ENCODE data around the gene PJVK. TPM values are rescaled to one million over a fixed set of nuclear protein-coding genes. Genes with fewer than 3 reads are reported as not detected.
A peak's percentile ranks its signal among the peaks of the same experiment; 100 is the strongest.

The PJVK gene
- polyA plus RNA-seq, 1 of the 3 experiments (the other 2 are of a cell fraction), result 5.3 TPM

DNA sequence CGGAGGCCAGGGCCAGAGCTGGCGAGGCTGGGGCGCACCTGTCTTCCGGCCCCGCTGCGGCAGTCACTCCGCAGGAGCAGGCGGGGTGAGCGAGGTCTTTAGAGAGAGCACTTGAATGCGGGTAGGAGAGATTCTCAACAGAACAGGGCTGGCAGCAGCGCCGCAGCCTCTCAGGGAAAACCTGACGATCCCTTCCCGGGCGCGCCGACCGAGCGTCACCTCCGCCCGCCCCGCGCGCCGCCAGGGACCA, 729 bp upstream of the PJVK start:
- H3K79me2 ChIP-seq (ENCODE audit: insufficient read depth), result peaks cover 48% of the 10 kb centered on the region
- H3K27me3 ChIP-seq (ENCODE audit: insufficient read depth), result no peaks in the 10 kb centered on the region
- ChIA-PET POLR2A (interaction anchor here (0.9 to 1.8 kb wide), 8 partner anchors 9 to 73 kb away, joined by 3 to 22 read pairs (median 8); no protein-coding TSS in a partner anchor), CTCF (interaction anchor here (1.0 to 4.0 kb wide), 2 partner anchors 29 to 36 kb away, joined by 3 to 22 read pairs; no protein-coding TSS in a partner anchor)
- H4K20me1 ChIP-seq (ENCODE audit: insufficient read depth), result peaks cover 21% of the 10 kb centered on the region
- no peaks in the 10 kb centered on the region for H3K9me3 ChIP-seq
- peaks cover 0 to 22% of the 10 kb centered on the region in 2 experiments; a peak in 2 of 4 replicates for H3K4me1 ChIP-seq (ENCODE audit: control insufficient read depth in 1 of 2, insufficient read depth in 2 of 2, low read depth in 1 of 2, low read length in 1 of 2)
- H3K36me3 ChIP-seq (replicated peaks in 1 of 2; ENCODE audit: control insufficient read depth in 1 of 2, insufficient read depth in 2 of 2, low read length in 1 of 2), result peaks cover 18 to 27% of the 10 kb centered on the region in 2 experiments
- H3F3A ChIP-seq (replicated peaks; ENCODE audit: insufficient read depth), result peaks cover 4% of the 10 kb centered on the region
- DNase-seq, result no peak
- H3K9ac ChIP-seq, result peak overlapping the region; percentile 96
- peak overlapping the region; percentile 97 to 100 for H3K4me3 ChIP-seq (ENCODE audit: low read depth in 2 of 2, low read length in 1 of 2)
- no peak for TF ChIP-seq REST (IDR thresholded peaks at IDR 0.05; ENCODE audit: low read depth, low read length)
- no peak for TF ChIP-seq GATA2 (CRISPR knock-in tag; IDR thresholded peaks at IDR 0.05)
- TF ChIP-seq POLR2AphosphoS5 (IDR thresholded peaks at IDR 0.05; ENCODE audit: low read depth, low read length), result no peak
- TF ChIP-seq NFIC (IDR thresholded peaks at IDR 0.05; ENCODE audit: borderline replicate concordance), result no peak
- no peak for TF ChIP-seq YY1 (IDR thresholded peaks at IDR 0.05; ENCODE audit: low read depth)
- no peak for TF ChIP-seq RXRA (IDR thresholded peaks at IDR 0.05; ENCODE audit: borderline replicate concordance, low read depth)
- no peak for TF ChIP-seq JUND (IDR thresholded peaks at IDR 0.05)
- no peak for TF ChIP-seq FOSL2 (IDR thresholded peaks at IDR 0.05; ENCODE audit: borderline replicate concordance, low read depth)
- no peak for TF ChIP-seq EP300 (IDR thresholded peaks at IDR 0.05; ENCODE audit: borderline replicate concordance in 1 of 2, low read depth in 1 of 2, low read length in 1 of 2)
- TF ChIP-seq, protein P1, sequence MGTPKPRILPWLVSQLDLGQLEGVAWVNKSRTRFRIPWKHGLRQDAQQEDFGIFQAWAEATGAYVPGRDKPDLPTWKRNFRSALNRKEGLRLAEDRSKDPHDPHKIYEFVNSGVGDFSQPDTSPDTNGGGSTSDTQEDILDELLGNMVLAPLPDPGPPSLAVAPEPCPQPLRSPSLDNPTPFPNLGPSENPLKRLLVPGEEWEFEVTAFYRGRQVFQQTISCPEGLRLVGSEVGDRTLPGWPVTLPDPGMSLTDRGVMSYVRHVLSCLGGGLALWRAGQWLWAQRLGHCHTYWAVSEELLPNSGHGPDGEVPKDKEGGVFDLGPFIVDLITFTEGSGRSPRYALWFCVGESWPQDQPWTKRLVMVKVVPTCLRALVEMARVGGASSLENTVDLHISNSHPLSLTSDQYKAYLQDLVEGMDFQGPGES (IDR thresholded peaks at IDR 0.05; ENCODE audit: low read depth, low read length), result no peak
- no peak for TF ChIP-seq TEAD4 (IDR thresholded peaks at IDR 0.05; ENCODE audit: borderline replicate concordance, insufficient read depth)
- no peak for TF ChIP-seq MEF2A (IDR thresholded peaks at IDR 0.05; ENCODE audit: borderline replicate concordance, low read depth)
- H3K9me2 ChIP-seq, result no peaks in the 10 kb centered on the region
- peak overlapping the region; percentile 99 for H3K4me2 ChIP-seq
- 0% methylated on average over 1 of the region's 25 CpGs for WGBS (ENCODE audit: low lambda C conversion rate)
- H2AFZ ChIP-seq (ENCODE audit: low read depth), result peak overlapping the region; percentile 64
- peak overlapping the region; percentile 91 to 98; a peak in 3 of 4 replicates for H3K27ac ChIP-seq (ENCODE audit: low read depth in 2 of 2, low read length in 1 of 2)

DNA sequence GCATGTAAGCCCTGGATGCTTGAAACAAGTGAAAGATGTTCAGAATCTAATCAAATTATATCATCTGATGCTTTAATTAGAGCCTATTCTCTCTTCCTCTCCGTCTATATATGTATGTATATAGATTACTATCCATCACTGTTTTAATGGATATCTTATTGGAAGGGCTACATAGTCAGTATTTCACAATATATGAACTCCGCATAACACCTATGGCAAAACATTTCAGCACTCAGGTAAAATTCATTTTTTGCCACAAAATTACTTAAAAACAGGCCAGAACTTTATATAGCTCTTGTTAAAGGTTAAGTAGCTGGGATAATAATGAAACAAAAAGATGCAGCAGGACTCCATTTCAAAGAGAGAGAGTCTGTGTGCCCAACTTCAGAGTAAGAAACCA, 1.2 kb downstream of the PJVK start:
- Histone ChIP-seq H3K4me3 (ENCODE audit: low read depth in 2 of 2, low read length in 1 of 2) (0 out of 4 replicates have a peak overlapping the region, but pooled peaks of 1 of the 2 experiments have one; percentile 100), H2AFZ (ENCODE audit: low read depth) (no peak overlapping the region), H3F3A (replicated peaks; ENCODE audit: insufficient read depth) (peaks cover 3% of the 10 kb centered on the region), H3K27me3 (ENCODE audit: insufficient read depth) (no peaks in the 10 kb centered on the region), H3K36me3 (replicated peaks in 1 of 2; ENCODE audit: control insufficient read depth in 1 of 2, insufficient read depth in 2 of 2, low read length in 1 of 2) (peaks cover 6 to 18% of the 10 kb centered on the region in 2 experiments), H3K9me3 (no peaks in the 10 kb centered on the region), H3K9me2 (no peaks in the 10 kb centered on the region), H3K9ac (no peak overlapping the region), H3K27ac (ENCODE audit: low read depth in 2 of 2, low read length in 1 of 2) (no peak overlapping the region), H4K20me1 (ENCODE audit: insufficient read depth) (peaks cover 21% of the 10 kb centered on the region), H3K4me1 (ENCODE audit: control insufficient read depth in 1 of 2, insufficient read depth in 2 of 2, low read depth in 1 of 2, low read length in 1 of 2) (peaks cover 0 to 22% of the 10 kb centered on the region in 2 experiments; a peak in 2 of 4 replicates), H3K4me2 (no peak overlapping the region), H3K79me2 (ENCODE audit: insufficient read depth) (peaks cover 33% of the 10 kb centered on the region)
- 94% methylated on average over 2 of the region's 2 CpGs for WGBS (ENCODE audit: low lambda C conversion rate)
- ChIA-PET POLR2A (interaction anchor here (1.7 kb wide), 1 partner anchor 71 kb away, joined by 12 read pairs; no protein-coding TSS in a partner anchor), CTCF (interaction anchor here (2.0 kb wide), 1 partner anchor 15 kb away, joined by 5 read pairs; no protein-coding TSS in a partner anchor)
- TF ChIP-seq, protein P2, sequence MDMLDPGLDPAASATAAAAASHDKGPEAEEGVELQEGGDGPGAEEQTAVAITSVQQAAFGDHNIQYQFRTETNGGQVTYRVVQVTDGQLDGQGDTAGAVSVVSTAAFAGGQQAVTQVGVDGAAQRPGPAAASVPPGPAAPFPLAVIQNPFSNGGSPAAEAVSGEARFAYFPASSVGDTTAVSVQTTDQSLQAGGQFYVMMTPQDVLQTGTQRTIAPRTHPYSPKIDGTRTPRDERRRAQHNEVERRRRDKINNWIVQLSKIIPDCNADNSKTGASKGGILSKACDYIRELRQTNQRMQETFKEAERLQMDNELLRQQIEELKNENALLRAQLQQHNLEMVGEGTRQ (IDR thresholded peaks at IDR 0.05; ENCODE audit: borderline replicate concordance, low read depth, low read length), result no peak
- TF ChIP-seq ZBTB33 (IDR thresholded peaks at IDR 0.05; ENCODE audit: borderline replicate concordance, low read depth) (no peak), FOXM1 (IDR thresholded peaks at IDR 0.05; ENCODE audit: low read depth) (no peak), RXRA (IDR thresholded peaks at IDR 0.05; ENCODE audit: borderline replicate concordance, low read depth) (no peak), ELF1 (IDR thresholded peaks at IDR 0.05) (no peak), MEF2A (IDR thresholded peaks at IDR 0.05; ENCODE audit: borderline replicate concordance, low read depth) (no peak)
- TF ChIP-seq, protein P1 (IDR thresholded peaks at IDR 0.05; ENCODE audit: low read depth, low read length), result no peak
- DNase-seq, result no peak

All from SK-N-SH (cell line).